Measurements from ENCODE around the gene DDIT4.

The DDIT4 gene

GRCh38 chr10:72310636-72311035 is 36.9 kb downstream of the DDIT4 start:
- TF ChIP-seq FOXP2 (optimal IDR thresholded peaks at IDR 0.05; ENCODE audit: borderline replicate concordance, extremely low read depth, extremely low read length, insufficient read depth) = no peak
- TF ChIP-seq, protein P1, sequence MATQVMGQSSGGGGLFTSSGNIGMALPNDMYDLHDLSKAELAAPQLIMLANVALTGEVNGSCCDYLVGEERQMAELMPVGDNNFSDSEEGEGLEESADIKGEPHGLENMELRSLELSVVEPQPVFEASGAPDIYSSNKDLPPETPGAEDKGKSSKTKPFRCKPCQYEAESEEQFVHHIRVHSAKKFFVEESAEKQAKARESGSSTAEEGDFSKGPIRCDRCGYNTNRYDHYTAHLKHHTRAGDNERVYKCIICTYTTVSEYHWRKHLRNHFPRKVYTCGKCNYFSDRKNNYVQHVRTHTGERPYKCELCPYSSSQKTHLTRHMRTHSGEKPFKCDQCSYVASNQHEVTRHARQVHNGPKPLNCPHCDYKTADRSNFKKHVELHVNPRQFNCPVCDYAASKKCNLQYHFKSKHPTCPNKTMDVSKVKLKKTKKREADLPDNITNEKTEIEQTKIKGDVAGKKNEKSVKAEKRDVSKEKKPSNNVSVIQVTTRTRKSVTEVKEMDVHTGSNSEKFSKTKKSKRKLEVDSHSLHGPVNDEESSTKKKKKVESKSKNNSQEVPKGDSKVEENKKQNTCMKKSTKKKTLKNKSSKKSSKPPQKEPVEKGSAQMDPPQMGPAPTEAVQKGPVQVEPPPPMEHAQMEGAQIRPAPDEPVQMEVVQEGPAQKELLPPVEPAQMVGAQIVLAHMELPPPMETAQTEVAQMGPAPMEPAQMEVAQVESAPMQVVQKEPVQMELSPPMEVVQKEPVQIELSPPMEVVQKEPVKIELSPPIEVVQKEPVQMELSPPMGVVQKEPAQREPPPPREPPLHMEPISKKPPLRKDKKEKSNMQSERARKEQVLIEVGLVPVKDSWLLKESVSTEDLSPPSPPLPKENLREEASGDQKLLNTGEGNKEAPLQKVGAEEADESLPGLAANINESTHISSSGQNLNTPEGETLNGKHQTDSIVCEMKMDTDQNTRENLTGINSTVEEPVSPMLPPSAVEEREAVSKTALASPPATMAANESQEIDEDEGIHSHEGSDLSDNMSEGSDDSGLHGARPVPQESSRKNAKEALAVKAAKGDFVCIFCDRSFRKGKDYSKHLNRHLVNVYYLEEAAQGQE (IDR thresholded peaks at IDR 0.05; ENCODE audit: insufficient read depth in 1 of 2, low read depth in 2 of 2, low read length in 2 of 2) = no peak
- no peak for TF ChIP-seq SIN3A (IDR thresholded peaks at IDR 0.05; ENCODE audit: borderline replicate concordance, insufficient read depth, low read length)
- no peak for TF ChIP-seq TAF1 (IDR thresholded peaks at IDR 0.05; ENCODE audit: borderline replicate concordance, insufficient read depth, low read length)
- TF ChIP-seq POLR2AphosphoS5 (IDR thresholded peaks at IDR 0.05; ENCODE audit: low read depth, low read length) = no peak

DNA sequence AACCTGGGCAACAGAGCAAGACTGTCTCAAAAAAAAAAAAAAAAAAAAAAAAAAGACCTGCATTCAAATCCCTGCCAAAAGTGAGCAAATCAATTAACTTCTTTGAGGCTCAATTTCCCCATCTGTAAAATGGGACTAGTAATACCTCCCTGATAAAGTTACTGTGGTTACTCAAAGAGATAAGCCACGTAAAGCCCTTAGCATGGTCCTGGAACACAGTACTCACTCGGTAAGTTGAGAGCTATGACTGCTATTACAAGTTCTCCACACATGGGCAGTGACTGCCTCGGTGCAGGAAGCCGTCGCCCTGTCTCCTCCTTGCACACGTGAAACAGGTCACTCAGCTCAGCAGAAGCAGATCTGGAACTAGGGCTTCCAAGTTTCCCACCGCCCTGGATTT is 37.9 kb downstream of the DDIT4 start:
- TF ChIP-seq, protein P1 (IDR thresholded peaks at IDR 0.05; ENCODE audit: insufficient read depth in 1 of 2, low read depth in 2 of 2, low read length in 2 of 2) = no peak
- TF ChIP-seq POLR2AphosphoS5 (IDR thresholded peaks at IDR 0.05; ENCODE audit: low read depth, low read length) (no peak), TAF1 (IDR thresholded peaks at IDR 0.05; ENCODE audit: borderline replicate concordance, insufficient read depth, low read length) (no peak), SIN3A (IDR thresholded peaks at IDR 0.05; ENCODE audit: borderline replicate concordance, insufficient read depth, low read length) (no peak), FOXP2 (optimal IDR thresholded peaks at IDR 0.05; ENCODE audit: borderline replicate concordance, extremely low read depth, extremely low read length, insufficient read depth) (no peak)

DNA sequence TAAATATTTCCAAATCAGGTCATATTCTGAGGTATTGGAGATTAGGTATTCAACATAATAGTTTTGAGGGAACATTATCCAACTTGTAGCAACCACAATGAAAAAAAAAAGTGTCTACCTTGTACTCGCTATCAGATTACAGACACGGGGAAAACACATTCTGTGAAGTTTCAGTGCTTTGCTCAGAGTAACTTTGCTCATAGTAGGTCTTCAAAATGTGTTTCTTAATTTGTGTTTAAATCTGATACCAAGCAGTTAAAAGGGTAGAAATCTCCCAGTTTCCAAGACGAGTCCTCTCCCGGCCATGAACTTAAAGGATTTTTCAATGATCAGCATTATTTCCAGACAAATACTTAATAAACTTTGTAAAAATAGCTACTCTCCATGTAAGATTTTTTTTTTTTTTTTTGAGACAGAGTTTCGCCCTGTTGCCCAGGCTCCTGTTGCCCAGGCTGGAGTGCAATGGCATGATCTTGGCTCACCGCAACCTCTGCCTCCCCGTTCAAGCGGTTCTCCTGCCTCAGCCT is 39.2 kb downstream of the DDIT4 start:
- TF ChIP-seq POLR2AphosphoS5 (IDR thresholded peaks at IDR 0.05; ENCODE audit: low read depth, low read length) (no peak), SIN3A (IDR thresholded peaks at IDR 0.05; ENCODE audit: borderline replicate concordance, insufficient read depth, low read length) (no peak), FOXP2 (optimal IDR thresholded peaks at IDR 0.05; ENCODE audit: borderline replicate concordance, extremely low read depth, extremely low read length, insufficient read depth) (no peak), TAF1 (IDR thresholded peaks at IDR 0.05; ENCODE audit: borderline replicate concordance, insufficient read depth, low read length) (no peak)
- TF ChIP-seq, protein P1 (IDR thresholded peaks at IDR 0.05; ENCODE audit: insufficient read depth in 1 of 2, low read depth in 2 of 2, low read length in 2 of 2) = no peak

- TF ChIP-seq SIN3A (IDR thresholded peaks at IDR 0.05; ENCODE audit: borderline replicate concordance, insufficient read depth, low read length) = no peak
- TF ChIP-seq, protein P1 (IDR thresholded peaks at IDR 0.05; ENCODE audit: insufficient read depth in 1 of 2, low read depth in 2 of 2, low read length in 2 of 2) = no peak
- no peak for TF ChIP-seq POLR2AphosphoS5 (IDR thresholded peaks at IDR 0.05; ENCODE audit: low read depth, low read length)
- TF ChIP-seq FOXP2 (optimal IDR thresholded peaks at IDR 0.05; ENCODE audit: borderline replicate concordance, extremely low read depth, extremely low read length, insufficient read depth) = no peak
- TF ChIP-seq TAF1 (IDR thresholded peaks at IDR 0.05; ENCODE audit: borderline replicate concordance, insufficient read depth, low read length) = no peak
Measured at GRCh38 chr10:72314263-72314662, 40.5 kb downstream of the DDIT4 start.

DNA sequence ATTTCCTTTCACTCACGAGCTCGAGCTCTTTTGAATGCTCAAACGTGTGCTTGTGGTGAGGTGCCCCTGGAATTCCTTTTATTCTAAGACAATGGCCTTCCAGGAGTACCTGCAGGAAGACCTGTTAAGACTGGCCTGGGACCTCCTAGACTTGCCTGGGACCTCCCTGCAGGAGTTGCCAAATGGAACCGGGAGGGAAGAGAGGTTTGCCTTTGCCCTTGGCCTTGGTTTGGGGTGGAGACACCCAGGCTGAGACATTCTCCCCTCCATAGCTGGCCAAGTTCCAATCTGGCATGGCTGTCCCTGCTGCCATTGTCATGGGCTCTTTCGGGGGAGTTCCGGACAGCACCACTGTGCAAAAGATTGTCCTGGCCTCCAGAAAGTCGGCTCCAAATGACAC is 41.3 kb downstream of the DDIT4 start:
- TF ChIP-seq POLR2AphosphoS5 (IDR thresholded peaks at IDR 0.05; ENCODE audit: low read depth, low read length) (no peak), SIN3A (IDR thresholded peaks at IDR 0.05; ENCODE audit: borderline replicate concordance, insufficient read depth, low read length) (no peak), TAF1 (IDR thresholded peaks at IDR 0.05; ENCODE audit: borderline replicate concordance, insufficient read depth, low read length) (no peak), FOXP2 (optimal IDR thresholded peaks at IDR 0.05; ENCODE audit: borderline replicate concordance, extremely low read depth, extremely low read length, insufficient read depth) (no peak)
- TF ChIP-seq, protein P1 (IDR thresholded peaks at IDR 0.05; ENCODE audit: insufficient read depth in 1 of 2, low read depth in 2 of 2, low read length in 2 of 2) = no peak

All from PFSK-1 (cell line).